HepG2 (cell line): ENCODE measurements around the gene ATRIP. TPM values are rescaled to one million over a fixed set of nuclear protein-coding genes. Genes with fewer than 3 reads are reported as not detected.

Experiments
- ARNT ChIP-seq: fragments of 450-650 bp; IDR thresholded peaks from 2 replicates; pipeline ENCODE4 v1.6.1; 2017
- ATAD3A ChIP-seq: sonication (generic); formaldehyde crosslinking; IDR thresholded peaks from 2 replicates; pipeline ENCODE4 v1.4.0; 2020; ENCODE audit warnings: missing genetic modification reagents
- EZH2 ChIP-seq: conservative IDR thresholded peaks from 2 replicates; pipeline ENCODE4 v1.6.1; 2012; ENCODE audit warnings: mild to moderate bottlenecking, low read depth, low read length, moderate library complexity
- FLYWCH1 ChIP-seq: sonication (generic); formaldehyde crosslinking; IDR thresholded peaks from 2 replicates; pipeline ENCODE4 v1.8.1; 2023; ENCODE audit warnings: mild to moderate bottlenecking, missing genetic modification reagents
- FOXO1 ChIP-seq: sonication (generic); formaldehyde crosslinking; IDR thresholded peaks from 2 replicates; pipeline ENCODE4 v1.4.0; 2020; ENCODE audit warnings: missing genetic modification reagents
- GABPB1 ChIP-seq: IDR thresholded peaks from 2 replicates; pipeline ENCODE4 v1.6.1; 2016; ENCODE audit warnings: mild to moderate bottlenecking, missing genetic modification reagents, moderate library complexity, missing compliant biosample characterization
- GATAD2A ChIP-seq: IDR thresholded peaks from 2 replicates; pipeline ENCODE4 v1.6.1; 2016
- GLI4 ChIP-seq: sonication (generic); formaldehyde crosslinking; IDR thresholded peaks from 2 replicates; pipeline ENCODE4 v1.5.1; 2020; ENCODE audit warnings: missing genetic modification reagents, mild to moderate bottlenecking, moderate library complexity, borderline replicate concordance
- ISX ChIP-seq: sonication (generic); formaldehyde crosslinking; conservative IDR thresholded peaks from 2 replicates; pipeline ENCODE4 v1.5.0; 2020; ENCODE audit warnings: missing genetic modification reagents
- JUN ChIP-seq: sonication (generic); formaldehyde crosslinking; IDR thresholded peaks from 2 replicates; pipeline ENCODE4 v1.4.0; 2020; ENCODE audit warnings: mild to moderate bottlenecking, missing genetic modification reagents
- MAX ChIP-seq: IDR thresholded peaks from 2 replicates; pipeline ENCODE4 v1.6.1; 2012; ENCODE audit warnings: inconsistent platforms
- PHF5A ChIP-seq: IDR thresholded peaks from one replicate; pipeline ENCODE4 v1.6.1; 2018; ENCODE audit warnings: low read depth, missing genetic modification reagents; ENCODE audit not compliant: unreplicated experiment
- RFXANK ChIP-seq: IDR thresholded peaks from 2 replicates; pipeline ENCODE4 v1.6.1; 2016
- SMARCC2 ChIP-seq: fragments of 450-650 bp; IDR thresholded peaks from 2 replicates; pipeline ENCODE4 v1.6.1; 2017; ENCODE audit warnings: antibody characterized with exemption, mild to moderate bottlenecking
- STAT6 ChIP-seq: sonication (generic); formaldehyde crosslinking; IDR thresholded peaks from 2 replicates; pipeline ENCODE4 v1.4.0; 2020; ENCODE audit warnings: missing genetic modification reagents, mild to moderate bottlenecking, borderline replicate concordance
- ZBTB26 ChIP-seq: IDR thresholded peaks from 2 replicates; pipeline ENCODE4 v1.6.1; 2016; ENCODE audit warnings: missing compliant biosample characterization, missing genetic modification reagents, borderline replicate concordance
- ZBTB8A ChIP-seq: sonication (generic); formaldehyde crosslinking; IDR thresholded peaks from 2 replicates; pipeline ENCODE4 v1.4.0; 2020; ENCODE audit warnings: mild to moderate bottlenecking, low read depth, missing genetic modification reagents, borderline replicate concordance
- ZNF20 ChIP-seq: sonication (generic); formaldehyde crosslinking; IDR thresholded peaks from 2 replicates; pipeline ENCODE4 v1.4.0; 2020; ENCODE audit warnings: mild to moderate bottlenecking, moderate library complexity, missing genetic modification reagents
- ZNF589 ChIP-seq: sonication (generic); formaldehyde crosslinking; conservative IDR thresholded peaks from 2 replicates; pipeline ENCODE4 v1.8.0; 2022; ENCODE audit warnings: mild to moderate bottlenecking, moderate library complexity, missing genetic modification reagents
- ZSCAN20 ChIP-seq: sonication (generic); formaldehyde crosslinking; IDR thresholded peaks from 2 replicates; pipeline ENCODE4 v1.4.0; 2020; ENCODE audit warnings: missing genetic modification reagents, mild to moderate bottlenecking, borderline replicate concordance
- polyA plus RNA-seq, 8 experiments: library from polyadenylated mRNA; depleted of rRNA in 3 of 8; stranded (reverse) in 7 of 8; unstranded in 1 of 8; fragments of >200 nt; fragmentation: Illumina TruSeq in 4 of 8; extraction: Trizol in 4 of 8; gene quantifications; 2 replicates each; pipeline versions ENCODE4 v1.2.1 to v1.2.3, GENCODE V29; 2011 to 2016; ENCODE audit warnings: low read depth in 4 of 8, missing spikeins in 1 of 8, mixed read lengths in 1 of 8; ENCODE audit not compliant: insufficient read depth in 1 of 8
- total RNA-seq, 5 experiments: library from RNA; depleted of rRNA; stranded (reverse); fragments of >200 nt; fragmentation: Illumina TruSeq; extraction: Trizol; gene quantifications; 2 replicates each; pipeline ENCODE4 v1.2.3, GENCODE V29; 2016; ENCODE audit warnings: low read depth in 1 of 5
- TF ChIP-seq, protein P1 (sequence below): sonication (generic); formaldehyde crosslinking; IDR thresholded peaks from 2 replicates; pipeline ENCODE4 v1.5.0; 2020; ENCODE audit warnings: missing genetic modification reagents
- TF ChIP-seq, protein P2 (sequence below): sonication (generic); formaldehyde crosslinking; IDR thresholded peaks from 2 replicates; pipeline ENCODE4 v1.5.0; 2020; ENCODE audit warnings: missing genetic modification reagents
- TF ChIP-seq, protein P3 (sequence below): sonication (generic); formaldehyde crosslinking; conservative IDR thresholded peaks from 2 replicates; pipeline ENCODE4 v1.8.0; 2022; ENCODE audit warnings: missing genetic modification reagents

The ATRIP gene
- total and polyA plus RNA-seq, 2 of the 13 experiments (the other 11 are each of a cell fraction or from before 2014, with no cell fraction given) = 5.1 to 12.5 TPM

- TF ChIP-seq PHF5A (CRISPR knock-in tag) (no peak), ZNF20 (CRISPR knock-in tag) (no peak), STAT6 (CRISPR knock-in tag) (no peak), GLI4 (CRISPR knock-in tag) (peak; percentile 79; the same call in 1 of the 2 replicates), MAX (peak; percentile 89), SMARCC2 (no peak), GABPB1 (CRISPR knock-in tag) (peak; percentile 96), JUN (no peak), ATAD3A (CRISPR knock-in tag) (no peak), ZSCAN20 (peak; percentile 41; the same call in 1 of the 2 replicates), RFXANK (CRISPR knock-in tag) (no peak), ZNF589 (CRISPR knock-in tag) (peak; percentile 18; the same call in 1 of the 2 replicates), FOXO1 (CRISPR knock-in tag) (peak; percentile 12; the same call in 1 of the 2 replicates), GATAD2A (CRISPR knock-in tag) (no peak), ISX (CRISPR knock-in tag) (peak; percentile 49; the same call in 1 of the 2 replicates), FLYWCH1 (CRISPR knock-in tag) (peak; percentile 51; the same call in 1 of the 2 replicates), EZH2 (no peak), ZBTB8A (CRISPR knock-in tag) (no peak), ZBTB26 (no peak), ARNT (no peak)
- TF ChIP-seq, protein P1, sequence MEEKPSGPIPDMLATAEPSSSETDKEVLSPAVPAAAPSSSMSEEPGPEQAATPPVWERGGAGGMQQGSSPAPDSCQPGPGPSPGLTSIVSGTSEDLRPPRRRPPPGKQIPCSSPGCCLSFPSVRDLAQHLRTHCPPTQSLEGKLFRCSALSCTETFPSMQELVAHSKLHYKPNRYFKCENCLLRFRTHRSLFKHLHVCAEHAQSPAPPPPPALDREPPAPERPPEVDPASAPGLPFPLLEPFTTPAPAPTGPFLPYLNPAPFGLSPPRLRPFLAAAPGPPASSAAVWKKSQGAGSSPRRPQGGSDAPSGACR = no peak
- TF ChIP-seq, protein P2, sequence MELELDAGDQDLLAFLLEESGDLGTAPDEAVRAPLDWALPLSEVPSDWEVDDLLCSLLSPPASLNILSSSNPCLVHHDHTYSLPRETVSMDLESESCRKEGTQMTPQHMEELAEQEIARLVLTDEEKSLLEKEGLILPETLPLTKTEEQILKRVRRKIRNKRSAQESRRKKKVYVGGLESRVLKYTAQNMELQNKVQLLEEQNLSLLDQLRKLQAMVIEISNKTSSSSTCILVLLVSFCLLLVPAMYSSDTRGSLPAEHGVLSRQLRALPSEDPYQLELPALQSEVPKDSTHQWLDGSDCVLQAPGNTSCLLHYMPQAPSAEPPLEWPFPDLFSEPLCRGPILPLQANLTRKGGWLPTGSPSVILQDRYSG (CRISPR knock-in tag) = no peak
- TF ChIP-seq, protein P3, sequence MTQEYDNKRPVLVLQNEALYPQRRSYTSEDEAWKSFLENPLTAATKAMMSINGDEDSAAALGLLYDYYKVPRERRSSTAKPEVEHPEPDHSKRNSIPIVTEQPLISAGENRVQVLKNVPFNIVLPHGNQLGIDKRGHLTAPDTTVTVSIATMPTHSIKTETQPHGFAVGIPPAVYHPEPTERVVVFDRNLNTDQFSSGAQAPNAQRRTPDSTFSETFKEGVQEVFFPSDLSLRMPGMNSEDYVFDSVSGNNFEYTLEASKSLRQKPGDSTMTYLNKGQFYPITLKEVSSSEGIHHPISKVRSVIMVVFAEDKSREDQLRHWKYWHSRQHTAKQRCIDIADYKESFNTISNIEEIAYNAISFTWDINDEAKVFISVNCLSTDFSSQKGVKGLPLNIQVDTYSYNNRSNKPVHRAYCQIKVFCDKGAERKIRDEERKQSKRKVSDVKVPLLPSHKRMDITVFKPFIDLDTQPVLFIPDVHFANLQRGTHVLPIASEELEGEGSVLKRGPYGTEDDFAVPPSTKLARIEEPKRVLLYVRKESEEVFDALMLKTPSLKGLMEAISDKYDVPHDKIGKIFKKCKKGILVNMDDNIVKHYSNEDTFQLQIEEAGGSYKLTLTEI = no peak
Measured at GRCh38 chr3:48446425-48447193, at the start of gene ATRIP (continued).
